NT2/D1 (cell line): ENCODE data around the gene BRD1.

Experiments used
- DNase-seq: peaks from one replicate; pipeline ENCODE4 v3.0.0-alpha.2; 2011; ENCODE audit warnings: low read depth, low spot score
- H3K27me3 ChIP-seq: 2 replicates; pipeline ENCODE4 v1.6.0; 2011; ENCODE audit warnings: mild to moderate bottlenecking; ENCODE audit not compliant: insufficient read length, insufficient read depth
- H3K36me3 ChIP-seq: 2 replicates; pipeline ENCODE4 v1.6.1; 2011; ENCODE audit warnings: mild to moderate bottlenecking, low read length, mixed read lengths; ENCODE audit not compliant: insufficient read depth, insufficient read length
- H3K4me1 ChIP-seq: 2 replicates; pipeline ENCODE4 v1.5.1; 2011; ENCODE audit not compliant: insufficient read depth, insufficient read length
- H3K4me3 ChIP-seq: 2 replicates; pipeline ENCODE4 v1.5.1; 2011; ENCODE audit warnings: low read depth; ENCODE audit not compliant: insufficient read length
- H3K9ac ChIP-seq: 2 replicates; pipeline ENCODE4 v1.6.0; 2011; ENCODE audit warnings: low read depth; ENCODE audit not compliant: insufficient read length
- H3K9me3 ChIP-seq: 2 replicates; pipeline ENCODE4 v1.5.1; 2011; ENCODE audit warnings: mild to moderate bottlenecking, low read length; ENCODE audit not compliant: insufficient read depth
- SUZ12 ChIP-seq: IDR thresholded peaks from 2 replicates; pipeline ENCODE4 v1.6.1; 2011; ENCODE audit not compliant: insufficient read length, insufficient read depth; ENCODE audit errors: extremely low read depth
- YY1 ChIP-seq: IDR thresholded peaks from 2 replicates; pipeline ENCODE4 v1.6.1; 2011; ENCODE audit not compliant: insufficient read length, insufficient read depth
- ZNF274 ChIP-seq: IDR thresholded peaks from 2 replicates; pipeline ENCODE4 v1.6.1; 2011; ENCODE audit warnings: mild to moderate bottlenecking, low read depth, low read length

The BRD1 gene

GRCh38 chr22:49812838-49813237, 14.8 kb downstream of the BRD1 start:
- Histone ChIP-seq H3K36me3 (peaks cover 60% of the 10 kb centered on the region), H3K4me3 (no peak overlapping the region), H3K9ac (no peak overlapping the region), H3K9me3 (no peaks in the 10 kb centered on the region), H3K27me3 (no peaks in the 10 kb centered on the region), H3K4me1 (peaks cover 2% of the 10 kb centered on the region)
- no peak for DNase-seq
- TF ChIP-seq ZNF274 (no peak), SUZ12 (no peak)

DNA sequence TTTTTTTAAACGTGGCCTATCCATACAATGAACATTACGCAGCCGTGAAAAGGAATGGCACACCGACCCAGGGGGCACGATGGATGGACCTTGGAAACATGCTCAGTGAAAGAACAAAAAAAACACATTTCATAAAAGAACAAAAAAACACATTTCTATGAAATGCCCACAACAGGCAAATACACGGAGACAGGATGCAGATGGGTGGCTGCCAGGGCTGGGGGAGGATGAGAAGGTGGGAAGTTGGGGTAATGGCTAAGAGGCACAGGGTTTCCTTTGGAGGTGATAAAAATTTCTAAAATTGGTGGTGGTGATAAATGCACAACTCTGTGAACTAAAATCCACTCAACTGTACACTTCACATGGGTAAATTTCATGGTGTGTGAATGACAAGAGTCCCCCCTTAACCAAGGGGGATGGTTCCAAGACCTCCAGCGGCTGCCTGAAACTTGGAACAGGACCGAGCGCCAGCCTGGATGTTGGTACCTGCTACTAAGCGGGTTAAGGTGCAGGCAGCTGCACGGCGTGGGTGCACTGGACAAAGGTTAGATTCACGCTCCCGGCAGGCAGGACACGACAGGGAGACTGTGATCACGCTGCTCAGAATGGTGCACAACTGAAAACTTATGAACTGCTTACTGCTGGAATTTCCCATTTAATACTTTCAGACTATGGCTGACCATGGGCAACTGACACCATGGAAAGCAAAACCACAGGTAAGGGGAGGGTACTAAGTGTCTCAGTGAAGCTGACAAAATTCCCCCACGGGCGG, 16.5 kb downstream of the BRD1 start:
- no peaks in the 10 kb centered on the region for H3K27me3 ChIP-seq
- H3K9ac ChIP-seq: no peak overlapping the region
- peaks cover 2% of the 10 kb centered on the region for H3K4me1 ChIP-seq
- H3K4me3 ChIP-seq: no peak overlapping the region
- TF ChIP-seq YY1: no peak
- no peak for TF ChIP-seq ZNF274
- no peak for TF ChIP-seq SUZ12
- DNase-seq: no peak
- H3K36me3 ChIP-seq: peaks cover 48% of the 10 kb centered on the region
- no peaks in the 10 kb centered on the region for H3K9me3 ChIP-seq

DNA sequence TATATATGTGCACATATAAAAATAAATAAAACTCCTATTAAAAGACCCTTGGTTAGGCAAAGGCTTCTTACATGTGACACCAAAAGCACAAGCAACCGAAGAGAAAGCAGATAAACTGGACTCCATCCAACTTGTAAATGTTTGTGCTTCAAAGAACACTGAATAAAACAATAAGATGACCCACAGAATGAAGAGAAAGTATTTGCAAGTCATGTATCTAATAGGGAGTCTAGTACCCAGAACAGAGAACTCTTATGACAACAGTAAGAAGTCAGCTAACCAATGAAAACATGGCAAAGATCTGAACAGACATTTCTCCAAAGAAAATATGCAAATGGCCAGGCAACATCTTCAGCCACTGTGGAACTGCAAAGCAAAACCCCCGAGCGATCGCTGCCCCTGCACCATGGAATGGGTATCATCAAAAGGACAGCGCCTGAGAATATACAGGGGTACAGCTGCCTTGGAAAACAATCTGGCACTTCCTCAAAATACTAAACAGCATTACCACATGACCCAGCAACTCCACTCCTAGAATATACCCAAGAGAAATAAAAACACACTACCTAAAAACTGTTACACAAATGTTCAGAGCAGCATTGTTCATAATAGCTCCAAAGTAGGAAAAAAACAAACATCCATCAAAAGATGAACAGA, 17.2 kb downstream of the BRD1 start:
- TF ChIP-seq SUZ12 (no peak), YY1 (no peak), ZNF274 (no peak)
- Histone ChIP-seq H3K36me3 (peaks cover 41% of the 10 kb centered on the region), H3K4me3 (no peak overlapping the region), H3K9me3 (no peaks in the 10 kb centered on the region), H3K27me3 (no peaks in the 10 kb centered on the region), H3K9ac (no peak overlapping the region), H3K4me1 (peaks cover 2% of the 10 kb centered on the region)
- no peak for DNase-seq

GRCh38 chr22:49807780-49808708, 19.6 kb downstream of the BRD1 start:
- H3K36me3 ChIP-seq: peaks cover 44% of the 10 kb centered on the region
- H3K27me3 ChIP-seq: no peaks in the 10 kb centered on the region
- DNase-seq: no peak
- H3K9ac ChIP-seq: no peak overlapping the region
- H3K4me1 ChIP-seq: no peaks in the 10 kb centered on the region
- no peak overlapping the region for H3K4me3 ChIP-seq
- no peaks in the 10 kb centered on the region for H3K9me3 ChIP-seq
- TF ChIP-seq YY1 (no peak), ZNF274 (no peak), SUZ12 (no peak)

DNA sequence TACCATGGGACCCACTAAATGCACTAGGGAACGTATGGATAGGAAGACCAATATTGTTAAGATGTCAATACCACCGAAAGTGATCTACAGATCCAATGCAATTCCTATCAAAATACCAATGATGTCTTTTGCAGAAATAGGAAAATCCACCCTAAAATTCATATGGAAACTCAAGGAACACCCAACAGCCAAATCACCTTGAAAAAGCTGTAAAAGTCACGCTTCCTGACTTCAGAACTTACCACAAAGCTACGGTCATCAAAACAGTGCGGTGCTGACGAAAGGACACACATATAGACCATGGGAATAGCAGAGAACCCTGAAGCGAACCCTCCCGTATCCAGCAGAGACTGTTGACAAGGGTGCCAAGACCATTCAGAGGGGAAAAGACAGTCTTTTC, 20.5 kb downstream of the BRD1 start:
- DNase-seq: no peak
- Histone ChIP-seq H3K9ac (no peak overlapping the region), H3K27me3 (no peaks in the 10 kb centered on the region), H3K9me3 (no peaks in the 10 kb centered on the region), H3K4me3 (no peak overlapping the region), H3K4me1 (no peaks in the 10 kb centered on the region), H3K36me3 (peaks cover 42% of the 10 kb centered on the region)
- no peak for TF ChIP-seq ZNF274
- TF ChIP-seq YY1: no peak
- no peak for TF ChIP-seq SUZ12

- Histone ChIP-seq H3K4me1 (peaks cover 3% of the 10 kb centered on the region), H3K36me3 (peaks cover 59% of the 10 kb centered on the region)
Measured at GRCh38 chr22:49803737-49804375, 23.8 kb downstream of the BRD1 start.

More at GRCh38 chr22:49803737-49804375, 23.8 kb downstream of the BRD1 start:
- H3K9ac ChIP-seq: no peak overlapping the region
- DNase-seq: no peak
- no peaks in the 10 kb centered on the region for H3K9me3 ChIP-seq
- H3K4me3 ChIP-seq: no peak overlapping the region
- no peaks in the 10 kb centered on the region for H3K27me3 ChIP-seq
- no peak for TF ChIP-seq YY1
- TF ChIP-seq SUZ12: no peak
- TF ChIP-seq ZNF274: no peak
